HUES64 (cell line): ENCODE results near the gene ZNF140.

ENCODE experiments used
- H3K27ac ChIP-seq: 2 replicates; pipeline ENCODE4 v1.7.0; 2013; ENCODE audit warnings: low read depth, low read length, inconsistent platforms
- H3K27me3 ChIP-seq: 2 replicates; pipeline ENCODE4 v1.6.1; 2013; ENCODE audit warnings: mild to moderate bottlenecking, low read length; ENCODE audit not compliant: insufficient read depth
- H3K36me3 ChIP-seq: 2 replicates; pipeline ENCODE4 v1.6.1; 2013; ENCODE audit warnings: mild to moderate bottlenecking, low read length; ENCODE audit not compliant: insufficient read depth
- H3K4me1 ChIP-seq: 2 replicates; pipeline ENCODE4 v1.6.1; 2013; ENCODE audit warnings: mild to moderate bottlenecking, low read length, moderate library complexity; ENCODE audit not compliant: insufficient read depth
- H3K4me3 ChIP-seq: 2 replicates; pipeline ENCODE4 v1.5.1; 2013; ENCODE audit warnings: mild to moderate bottlenecking, low read length, moderate library complexity
- H3K9ac ChIP-seq: 2 replicates; pipeline ENCODE4 v1.6.1; 2013; ENCODE audit warnings: mild to moderate bottlenecking, low read depth, low read length
- H3K9me3 ChIP-seq: 2 replicates; pipeline ENCODE4 v1.6.1; 2013; ENCODE audit warnings: low read depth, low read length; ENCODE audit not compliant: insufficient read depth
- WGBS: fragments of 150-250, 120-280 bp; methylation state at CpG from one replicate; pipeline ENCODE4 v1.1.7; 2013; ENCODE audit warnings: missing lambda C conversion rate; 5-methylcytosine and 5-hydroxymethylcytosine counted together

The ZNF140 gene

DNA sequence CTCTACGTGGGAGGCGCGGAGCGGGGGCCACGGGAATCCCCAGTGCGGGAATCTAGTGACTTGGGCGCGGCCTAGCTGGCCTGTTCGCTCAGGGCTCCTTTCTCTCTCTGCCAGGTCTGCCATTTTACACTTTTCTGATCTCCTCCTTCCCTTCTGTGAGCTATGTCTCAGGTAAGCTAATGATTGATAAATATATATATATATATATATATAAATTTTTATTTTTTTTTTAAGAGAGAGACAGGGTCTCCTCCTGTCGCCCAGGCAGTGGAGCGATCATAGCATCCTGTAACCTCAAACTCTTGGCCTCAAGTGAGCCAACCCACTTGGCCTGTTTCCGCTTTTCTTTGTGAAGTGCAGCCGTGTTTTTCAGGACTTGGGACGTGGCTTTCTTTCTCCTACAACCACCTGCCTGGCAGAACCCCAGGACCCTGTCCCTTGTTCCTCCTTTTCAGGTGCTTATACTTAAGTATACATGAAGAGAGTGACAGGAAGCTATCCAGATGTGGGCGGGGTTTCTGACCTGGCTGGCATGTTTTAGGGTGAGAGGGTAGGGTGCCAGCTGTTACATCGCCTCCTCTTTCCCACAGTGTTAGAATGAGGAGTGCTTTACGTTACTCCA, 547 bp downstream of the ZNF140 start:
- 37% methylated on average over 17 of the region's 17 CpGs for WGBS
- Histone ChIP-seq H3K36me3 (peaks cover 47% of the 10 kb centered on the region), H3K27me3 (no peaks in the 10 kb centered on the region), H3K9me3 (peaks cover 77% of the 10 kb centered on the region), H3K27ac (peak overlapping the region; percentile 99), H3K9ac (peak overlapping the region; percentile 96), H3K4me3 (peak overlapping the region; percentile 75), H3K4me1 (no peaks in the 10 kb centered on the region)

DNA sequence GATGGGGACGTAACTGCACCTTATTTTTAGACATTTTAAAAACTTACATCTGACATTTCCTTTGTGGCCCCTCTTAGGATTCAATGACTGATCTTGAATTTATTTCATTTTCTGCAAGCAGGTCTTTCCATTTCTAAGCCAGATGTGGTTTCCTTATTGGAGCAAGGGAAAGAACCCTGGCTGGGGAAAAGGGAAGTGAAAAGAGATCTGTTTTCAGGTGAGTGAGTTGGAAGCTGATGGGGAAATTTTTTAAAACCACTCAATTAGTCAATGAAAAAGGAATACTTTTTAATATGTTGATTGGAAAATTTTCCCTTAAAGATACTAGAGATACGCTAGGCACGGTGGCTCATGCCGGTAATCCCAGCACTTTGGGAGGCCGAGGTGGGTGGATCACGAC, 2.6 kb downstream of the ZNF140 start:
- WGBS: 96% methylated on average over 6 of the region's 6 CpGs
- Histone ChIP-seq H3K9me3 (peaks cover 77% of the 10 kb centered on the region), H3K27ac (no peak overlapping the region), H3K9ac (no peak overlapping the region), H3K4me1 (no peaks in the 10 kb centered on the region), H3K27me3 (no peaks in the 10 kb centered on the region), H3K36me3 (peaks cover 68% of the 10 kb centered on the region), H3K4me3 (no peak overlapping the region)

DNA sequence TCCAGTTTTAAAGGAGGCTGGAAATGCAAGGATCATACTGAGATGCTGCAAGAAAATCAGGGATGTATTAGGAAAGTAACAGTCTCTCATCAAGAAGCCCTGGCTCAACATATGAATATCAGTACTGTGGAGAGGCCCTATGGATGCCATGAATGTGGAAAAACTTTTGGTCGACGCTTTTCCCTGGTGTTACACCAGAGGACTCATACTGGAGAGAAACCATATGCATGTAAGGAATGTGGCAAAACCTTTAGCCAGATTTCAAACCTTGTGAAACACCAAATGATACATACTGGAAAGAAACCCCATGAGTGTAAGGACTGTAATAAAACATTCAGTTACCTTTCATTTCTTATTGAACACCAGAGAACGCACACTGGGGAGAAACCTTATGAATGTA, 24.9 kb downstream of the ZNF140 start:
- Histone ChIP-seq H3K4me3 (no peak overlapping the region), H3K27ac (no peak overlapping the region), H3K9me3 (peaks cover 98% of the 10 kb centered on the region), H3K27me3 (no peaks in the 10 kb centered on the region), H3K9ac (no peak overlapping the region), H3K4me1 (no peaks in the 10 kb centered on the region), H3K36me3 (peaks cover 96% of the 10 kb centered on the region)
- WGBS: 96% methylated on average over 2 of the region's 3 CpGs

DNA sequence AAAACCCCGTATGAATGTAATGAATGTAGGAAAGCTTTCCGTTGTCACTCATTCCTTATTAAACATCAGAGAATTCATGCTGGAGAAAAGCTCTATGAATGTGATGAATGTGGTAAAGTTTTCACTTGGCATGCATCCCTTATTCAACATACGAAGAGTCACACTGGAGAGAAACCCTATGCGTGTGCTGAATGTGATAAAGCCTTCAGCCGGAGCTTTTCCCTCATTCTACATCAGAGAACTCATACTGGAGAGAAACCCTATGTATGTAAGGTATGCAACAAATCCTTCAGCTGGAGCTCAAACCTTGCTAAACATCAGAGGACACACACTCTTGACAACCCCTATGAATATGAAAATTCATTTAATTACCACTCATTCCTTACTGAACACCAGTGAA, 25.5 kb downstream of the ZNF140 start:
- Histone ChIP-seq H3K27ac (no peak overlapping the region), H3K27me3 (no peaks in the 10 kb centered on the region), H3K9ac (no peak overlapping the region), H3K4me1 (no peaks in the 10 kb centered on the region), H3K4me3 (no peak overlapping the region; the same call in 1 of the 2 replicates), H3K9me3 (peaks cover 98% of the 10 kb centered on the region), H3K36me3 (peaks cover 94% of the 10 kb centered on the region)
- WGBS: 100% methylated on average over 3 of the region's 5 CpGs

DNA sequence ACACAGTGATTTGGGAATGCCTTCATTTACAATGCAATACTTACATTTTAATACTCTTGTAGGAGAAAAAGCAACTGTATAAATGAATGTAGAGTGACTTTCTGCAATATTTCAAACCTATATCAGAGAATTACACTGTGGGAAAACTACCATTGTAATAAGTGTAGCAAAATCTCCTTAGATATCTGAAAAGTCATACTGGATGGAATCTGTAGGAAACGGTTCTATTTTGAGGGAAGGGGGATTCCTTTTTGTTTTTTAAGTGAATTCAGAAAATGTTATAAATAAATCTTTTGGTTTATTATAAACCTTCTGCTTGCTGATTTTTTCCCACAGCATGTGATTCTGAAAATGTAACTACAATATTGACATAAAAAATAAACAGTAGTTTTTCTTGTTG, 26.4 kb downstream of the ZNF140 start:
- Histone ChIP-seq H3K9me3 (peaks cover 98% of the 10 kb centered on the region), H3K36me3 (peaks cover 89% of the 10 kb centered on the region)
- no CpG with 5 or more reads among the region's 1 CpG for WGBS

DNA sequence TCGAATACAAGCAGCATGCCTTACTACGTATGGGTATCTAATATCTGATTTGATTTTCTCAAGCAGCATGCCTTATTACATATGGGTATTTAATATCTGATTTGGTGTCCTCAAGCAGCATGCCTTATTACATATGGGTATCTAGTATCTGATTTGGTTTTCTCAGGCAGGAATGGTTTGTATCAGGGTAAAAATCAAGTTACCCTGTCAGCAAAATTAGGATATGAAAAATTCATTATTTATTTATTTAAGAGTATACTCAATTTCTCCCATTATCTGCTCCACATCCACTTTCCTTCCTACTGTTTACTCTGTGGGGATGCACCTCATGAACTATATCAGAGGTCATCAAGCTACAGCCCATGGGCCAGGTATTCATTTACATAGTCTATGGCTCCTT, 27.4 kb downstream of the ZNF140 start:
- Histone ChIP-seq H3K9me3 (peaks cover 94% of the 10 kb centered on the region), H3K9ac (no peak overlapping the region), H3K27me3 (no peaks in the 10 kb centered on the region), H3K27ac (no peak overlapping the region), H3K4me1 (no peaks in the 10 kb centered on the region), H3K36me3 (peaks cover 79% of the 10 kb centered on the region), H3K4me3 (peak overlapping the region; percentile 14)
- 96% methylated on average over 2 of the region's 2 CpGs for WGBS

More for the DNA sequence above, 26.4 kb downstream of the ZNF140 start:
- Histone ChIP-seq H3K4me1 (no peaks in the 10 kb centered on the region), H3K9ac (no peak overlapping the region), H3K27me3 (no peaks in the 10 kb centered on the region), H3K27ac (no peak overlapping the region), H3K4me3 (no peak overlapping the region)

DNA sequence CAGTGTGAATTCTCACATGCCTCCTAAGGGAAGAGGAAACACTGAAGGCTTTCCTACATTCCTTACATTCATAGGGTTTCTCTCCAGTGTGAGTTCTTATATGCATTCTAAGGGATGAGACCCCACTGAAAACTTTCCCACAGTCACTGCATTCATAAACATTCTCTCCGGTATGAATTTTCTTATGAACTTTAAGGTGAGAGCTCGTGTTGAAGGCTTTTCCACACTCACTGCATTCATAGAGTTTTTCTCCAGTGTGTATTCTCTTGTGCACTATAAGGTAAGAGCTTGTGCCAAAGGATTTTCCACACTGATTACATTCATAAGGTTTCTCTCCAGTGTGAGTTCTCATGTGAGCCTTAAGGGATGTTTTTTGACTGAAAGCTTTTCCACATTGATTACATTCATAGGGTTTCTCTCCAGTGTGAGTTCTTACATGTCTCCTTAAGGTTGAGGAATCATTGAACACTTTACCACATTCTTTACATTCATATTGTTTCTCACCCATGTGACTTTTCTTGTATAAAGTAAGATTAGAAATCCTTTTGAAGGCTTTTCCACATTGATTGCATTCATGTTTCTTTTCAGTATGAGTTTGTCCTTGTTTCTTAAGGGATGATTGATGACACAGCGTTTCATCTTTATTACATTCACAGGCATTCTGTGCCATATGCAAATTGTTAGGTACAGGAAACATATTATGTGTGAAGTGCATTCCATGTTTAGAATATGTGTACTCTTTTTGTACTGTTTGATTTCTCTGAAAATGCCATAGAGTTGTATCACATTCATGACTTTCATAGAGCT, 39.9 kb downstream of the ZNF140 start:
- no peaks in the 10 kb centered on the region for H3K27me3 ChIP-seq
- peaks cover 95% of the 10 kb centered on the region for H3K36me3 ChIP-seq
- 92% methylated on average over 2 of the region's 3 CpGs for WGBS
- H3K4me3 ChIP-seq: peak overlapping the region; percentile 34
- peaks cover 100% of the 10 kb centered on the region for H3K9me3 ChIP-seq
- H3K9ac ChIP-seq: no peak overlapping the region
- no peak overlapping the region for H3K27ac ChIP-seq
- no peaks in the 10 kb centered on the region for H3K4me1 ChIP-seq

DNA sequence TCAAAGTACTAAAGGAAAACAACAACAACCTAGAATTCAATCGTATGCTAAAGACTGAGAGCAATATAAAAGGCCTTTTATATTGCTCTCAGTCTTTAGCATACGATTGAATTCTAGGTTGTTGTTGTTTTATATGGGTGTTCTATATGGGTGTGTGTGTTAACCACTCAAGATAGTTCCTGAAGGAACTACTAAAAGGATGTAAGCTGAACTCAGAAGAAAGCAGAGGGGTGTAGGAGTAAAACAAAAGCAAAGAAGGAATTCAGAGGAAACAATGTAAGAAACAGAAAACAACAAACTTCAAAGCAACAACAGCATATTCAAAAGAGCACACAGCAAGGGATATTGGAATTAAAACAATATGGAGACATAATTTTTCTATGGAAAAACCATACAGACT, 44.0 kb downstream of the ZNF140 start:
- 97% methylated on average over 1 of the region's 2 CpGs for WGBS
- Histone ChIP-seq H3K27ac (no peak overlapping the region), H3K9ac (no peak overlapping the region), H3K9me3 (peaks cover 92% of the 10 kb centered on the region), H3K4me3 (peak overlapping the region; percentile 6; the same call in 1 of the 2 replicates), H3K4me1 (no peaks in the 10 kb centered on the region), H3K36me3 (peaks cover 89% of the 10 kb centered on the region), H3K27me3 (no peaks in the 10 kb centered on the region)

DNA sequence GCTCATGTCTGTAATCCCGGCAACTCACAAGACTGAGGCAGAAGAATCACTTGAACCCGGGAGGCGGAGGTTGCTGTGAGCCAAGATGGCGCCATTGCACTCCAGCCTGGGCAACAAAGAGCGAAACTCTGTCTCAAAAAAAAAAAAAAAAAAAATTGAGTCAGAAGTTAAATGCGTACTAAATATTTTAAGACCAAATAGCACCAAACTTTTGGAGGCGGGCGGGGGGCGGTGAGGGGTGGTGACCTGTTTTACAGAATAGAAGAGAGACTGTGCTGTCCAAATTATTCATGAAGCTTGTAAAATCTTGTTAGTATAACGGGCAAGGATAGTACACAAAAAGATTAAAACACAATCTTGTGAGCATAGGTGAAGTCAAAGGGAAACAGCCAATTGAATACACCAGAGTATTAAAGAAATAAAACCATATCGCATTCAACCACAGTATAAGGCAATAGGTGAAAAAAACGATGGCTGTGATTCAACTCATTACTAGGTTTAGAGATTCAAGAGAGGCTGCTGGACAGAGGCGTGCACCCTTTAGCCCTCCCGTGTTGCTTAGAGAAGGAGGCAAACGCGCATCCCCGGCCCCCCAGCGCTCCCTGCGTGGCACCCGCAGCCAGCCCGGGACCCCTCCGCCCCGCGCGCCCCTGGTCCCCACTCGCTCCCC, 48.8 kb downstream of the ZNF140 start:
- 31% methylated on average over 23 of the region's 26 CpGs for WGBS
- peaks cover 5% of the 10 kb centered on the region; the same call in 1 of the 2 replicates for H3K4me1 ChIP-seq
- peak overlapping the region; percentile 99 for H3K4me3 ChIP-seq
- peak overlapping the region; percentile 97 for H3K9ac ChIP-seq
- peak overlapping the region; percentile 95 for H3K27ac ChIP-seq
- H3K27me3 ChIP-seq: no peaks in the 10 kb centered on the region
- peaks cover 72% of the 10 kb centered on the region for H3K9me3 ChIP-seq
- peaks cover 68% of the 10 kb centered on the region for H3K36me3 ChIP-seq

DNA sequence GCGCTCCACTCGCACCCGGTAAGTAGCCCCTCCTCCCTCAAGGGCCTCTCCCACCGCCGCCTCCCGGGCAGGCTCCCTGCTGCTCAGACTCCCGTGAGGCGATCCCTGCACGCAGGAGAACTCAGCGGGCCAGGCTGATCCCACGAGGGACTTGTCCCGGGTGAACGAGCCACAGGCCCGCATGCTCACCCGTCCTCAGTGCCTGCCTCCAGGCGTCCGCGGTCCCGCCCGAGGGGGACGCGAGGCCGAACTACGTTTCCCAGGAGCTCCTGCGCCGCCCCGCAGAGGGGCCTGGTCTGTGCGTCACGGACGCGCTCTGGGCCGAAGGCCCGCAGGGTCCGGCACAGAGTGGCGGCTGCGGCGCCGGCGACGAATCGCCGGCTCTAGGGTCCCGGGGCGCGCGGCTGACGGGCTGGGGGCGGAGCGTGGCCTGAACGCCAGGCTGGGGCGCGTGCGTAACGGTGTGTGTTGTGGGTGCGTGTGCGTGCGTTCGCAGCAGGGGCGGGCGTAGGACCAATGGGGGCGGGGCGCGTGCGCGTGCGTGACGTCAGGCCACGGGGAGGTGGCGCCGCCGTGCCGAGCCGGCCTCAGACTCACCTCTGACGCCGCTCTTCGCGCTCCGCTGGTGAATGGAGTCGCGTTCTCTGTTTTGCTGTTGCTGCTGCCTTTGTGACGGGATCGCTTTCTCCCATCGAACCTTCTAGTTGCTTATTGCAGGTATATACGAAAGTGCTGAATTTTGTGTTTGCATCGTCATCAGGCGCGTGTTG, 49.5 kb downstream of the ZNF140 start, which contains the start of the genes ZNF10 and ZNF891:
ZNF10 (plus strand) TSS at position 590 of the 770 bp plus-strand sequence. CDS start 13,866 bp downstream, outside the sequence.
ZNF891 (minus strand) TSS at position 237 of the 770 bp plus-strand sequence. CDS start 8,356 bp downstream, outside the sequence.
- Histone ChIP-seq H3K36me3 (peaks cover 69% of the 10 kb centered on the region), H3K4me1 (peaks cover 5% of the 10 kb centered on the region; the same call in 1 of the 2 replicates), H3K9me3 (peaks cover 72% of the 10 kb centered on the region), H3K27ac (peak within 1 kb of the TSS; percentile 95), H3K9ac (peak within 1 kb of the TSS; percentile 97), H3K27me3 (no peaks in the 10 kb centered on the region), H3K4me3 (peak within 1 kb of the TSS; percentile 99)
- WGBS: under 1% methylated on average over 87 of the region's 87 CpGs
